DMS53 (cell line): ENCODE measurements around the gene CCDC167.

Experiments used
- DNase-seq: peaks from one replicate; lab custom pipeline; 2025; lab: John Stamatoyannopoulos, UW

Gene CCDC167

GRCh38 chr6:37489697-37490336, 9.9 kb downstream of the CCDC167 start:
- DNase-seq: no peak

DNA sequence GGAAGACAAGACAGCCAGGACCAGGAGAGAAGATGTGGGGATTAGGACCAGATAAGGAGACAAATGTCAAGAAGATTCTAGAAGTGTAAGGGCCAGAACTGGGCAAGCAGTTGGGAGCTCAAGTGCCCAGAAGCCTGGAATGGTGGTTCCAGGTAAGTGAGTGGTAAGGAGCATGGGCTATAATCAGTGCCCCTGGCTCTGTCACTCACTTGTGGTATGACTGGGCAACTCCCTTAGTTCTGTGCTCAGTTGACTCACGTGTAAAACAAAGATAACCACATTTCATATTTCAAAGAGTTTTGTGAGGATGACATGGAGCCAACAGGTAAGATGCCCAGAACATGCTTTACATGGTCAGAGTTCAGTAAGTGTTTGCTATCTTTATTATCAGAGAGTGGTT, 11.2 kb downstream of the CCDC167 start:
- DNase-seq: no peak

DNA sequence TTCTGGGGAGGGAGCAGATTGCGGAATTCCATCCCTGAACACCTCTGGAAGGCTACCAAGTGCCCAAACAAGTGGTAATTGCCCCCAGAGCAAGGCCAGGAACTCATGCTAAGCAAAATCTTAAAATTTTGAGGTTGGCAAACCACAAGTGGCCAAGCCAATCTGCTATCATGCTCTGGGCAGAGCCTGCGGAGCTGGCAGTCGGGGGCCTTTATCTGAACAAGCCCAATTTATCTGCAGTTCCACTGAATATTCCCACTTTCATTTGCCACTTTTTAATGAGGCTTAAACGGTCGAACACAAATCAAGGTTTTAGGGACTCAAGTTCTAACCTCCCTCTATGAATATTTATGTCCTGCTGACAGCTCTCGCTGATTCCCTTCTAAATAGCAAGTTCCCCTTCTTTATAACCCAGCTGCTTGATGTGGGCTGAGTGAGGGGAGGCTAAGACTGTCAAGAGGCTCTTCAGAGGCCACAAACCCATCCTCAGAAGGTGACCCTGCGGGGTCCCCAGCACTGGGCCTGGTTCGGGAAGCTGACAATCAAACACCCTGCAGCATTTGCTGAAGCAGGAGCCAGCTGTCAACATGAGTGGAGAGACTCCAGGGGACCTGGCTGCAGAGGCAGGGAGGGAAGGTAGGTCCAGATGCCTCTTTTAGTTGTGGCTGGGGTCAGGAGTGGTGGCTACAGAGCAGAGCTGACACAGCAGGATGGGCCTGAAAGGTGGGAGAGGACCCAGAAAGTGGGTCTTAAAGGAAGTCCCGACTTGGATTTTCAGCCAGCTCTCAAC, 11.9 kb downstream of the CCDC167 start:
- DNase-seq: no peak

DNA sequence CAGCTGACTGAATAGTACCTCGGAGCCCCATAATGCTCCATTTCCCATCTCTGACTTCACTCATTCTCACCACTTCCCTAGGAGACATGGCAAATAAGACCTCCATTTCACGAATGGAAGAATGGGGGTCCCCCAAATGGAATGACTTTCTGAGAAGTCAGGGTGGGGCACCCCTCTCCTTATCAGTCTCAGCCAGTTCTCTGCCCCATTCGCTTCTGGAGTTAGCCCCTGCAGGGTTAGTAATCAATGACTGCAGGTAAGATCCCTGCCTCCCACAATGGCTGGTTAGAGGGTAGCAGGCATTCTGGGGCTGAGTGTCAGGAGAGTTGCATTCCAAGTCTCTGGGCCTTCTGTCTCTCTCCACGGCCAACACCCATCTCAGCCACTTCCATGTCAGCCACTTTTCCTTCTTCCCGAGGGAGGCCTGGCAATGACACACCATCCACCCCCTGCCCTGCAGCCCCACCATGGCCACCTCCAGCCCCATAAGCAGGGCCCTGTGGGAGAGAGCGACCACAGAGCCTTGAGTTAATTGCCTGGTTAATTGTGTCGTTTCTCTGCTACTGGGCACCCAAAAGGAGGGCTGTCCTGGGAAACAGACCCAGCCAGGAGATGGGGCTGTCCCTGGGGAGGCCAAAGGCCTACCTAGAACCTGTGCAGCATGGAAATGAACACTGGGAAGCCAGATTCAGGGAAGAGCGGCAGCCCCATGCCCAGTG, 13.4 kb downstream of the CCDC167 start:
- DNase-seq: no peak

DNA sequence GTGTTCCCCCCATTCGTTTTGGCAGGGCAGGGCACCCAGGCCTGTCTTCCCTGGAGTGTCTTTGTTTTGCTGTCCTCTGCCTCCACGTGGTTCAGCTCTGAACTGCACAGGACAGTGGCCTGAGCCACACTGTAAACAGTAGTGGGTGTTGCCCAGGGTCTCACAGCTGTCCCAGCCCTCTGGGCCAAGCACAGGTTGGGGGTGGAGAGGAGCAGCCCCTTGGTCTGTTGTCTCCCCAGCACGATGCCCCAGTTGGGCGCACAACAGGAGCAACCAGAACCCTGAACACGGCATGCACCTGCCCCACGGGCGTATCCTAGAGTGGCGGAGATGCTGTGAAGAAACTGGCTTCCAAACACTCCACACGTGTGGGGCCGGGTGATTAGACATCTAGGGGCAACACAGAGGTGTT, 14.4 kb downstream of the CCDC167 start:
- DNase-seq: peak; percentile 26

GRCh38 chr6:37484786-37485170, 14.9 kb downstream of the CCDC167 start:
- no peak for DNase-seq

GRCh38 chr6:37483917-37484785, 15.5 kb downstream of the CCDC167 start:
- peak; percentile 56 for DNase-seq

DNA sequence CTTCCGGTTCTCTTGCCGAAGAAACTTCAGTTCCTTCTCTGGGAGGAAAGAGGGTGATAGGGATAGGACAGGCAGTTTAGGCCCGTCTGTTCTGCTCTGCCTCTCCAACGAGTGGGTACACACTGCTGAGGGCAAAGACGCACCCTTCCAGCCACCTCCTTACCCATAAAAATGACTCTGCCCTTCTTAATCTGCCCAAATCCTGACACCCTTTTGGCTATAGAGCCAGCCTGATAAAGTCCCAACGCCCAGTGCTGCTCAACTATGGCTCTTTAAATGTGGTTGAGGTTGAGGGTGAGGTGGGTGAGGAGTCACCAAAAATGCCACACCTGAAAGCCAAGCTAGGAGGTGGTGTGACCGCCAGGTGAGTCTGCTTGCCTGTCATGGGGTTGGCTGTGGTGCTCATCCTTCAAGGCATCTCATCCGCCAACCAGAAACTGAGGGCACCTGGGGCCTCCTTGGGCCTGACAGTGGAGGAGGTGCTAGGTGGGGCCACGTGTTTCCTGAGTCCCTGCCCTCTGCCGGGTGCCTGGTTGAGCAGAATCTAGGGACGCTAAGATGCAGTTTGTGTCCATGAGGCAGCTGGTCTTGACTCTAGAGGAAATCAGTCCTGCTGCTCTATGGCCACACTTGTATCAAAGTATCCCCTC, 16.3 kb downstream of the CCDC167 start:
- DNase-seq: no peak

DNA sequence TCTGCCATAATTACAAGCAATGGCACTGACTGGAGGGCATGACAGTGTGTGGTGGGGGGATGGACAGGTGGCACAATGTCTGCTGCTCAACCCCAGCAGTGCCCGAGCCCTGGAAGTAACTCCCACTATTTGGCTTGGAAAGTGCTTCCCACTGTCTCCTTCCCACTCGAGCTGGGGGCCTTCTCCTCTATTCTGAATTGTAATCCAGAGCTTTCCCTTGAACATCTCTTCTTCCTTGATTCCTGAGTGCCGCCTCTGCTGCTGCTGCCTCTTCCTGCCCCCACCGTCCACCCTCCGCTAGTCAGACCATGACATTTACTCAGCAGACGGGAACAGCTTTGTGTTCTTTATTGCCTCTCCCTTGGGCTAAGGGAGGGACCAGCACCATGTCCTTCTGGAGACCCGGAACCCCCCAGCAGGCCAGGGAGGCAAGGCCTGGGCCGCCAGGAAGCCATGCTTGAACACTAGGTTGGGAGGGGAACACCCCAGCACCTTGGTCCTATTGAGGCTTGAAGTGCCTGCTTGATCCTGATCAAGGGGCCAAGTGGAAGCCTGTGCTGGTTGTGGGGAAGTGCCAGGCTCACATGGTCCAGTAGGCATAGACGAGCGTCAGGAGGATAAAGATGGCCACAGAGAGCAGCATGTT, 17.0 kb downstream of the CCDC167 start:
- no peak for DNase-seq

GRCh38 chr6:37481711-37482605, 17.7 kb downstream of the CCDC167 start:
- no peak for DNase-seq

- no peak for DNase-seq
Observed at GRCh38 chr6:37480951-37481534, 18.6 kb downstream of the CCDC167 start.

- no peak for DNase-seq
Observed at GRCh38 chr6:37480118-37480736, 19.5 kb downstream of the CCDC167 start.

- no peak for DNase-seq
Observed at GRCh38 chr6:37479266-37479854, 20.3 kb downstream of the CCDC167 start.

DNA sequence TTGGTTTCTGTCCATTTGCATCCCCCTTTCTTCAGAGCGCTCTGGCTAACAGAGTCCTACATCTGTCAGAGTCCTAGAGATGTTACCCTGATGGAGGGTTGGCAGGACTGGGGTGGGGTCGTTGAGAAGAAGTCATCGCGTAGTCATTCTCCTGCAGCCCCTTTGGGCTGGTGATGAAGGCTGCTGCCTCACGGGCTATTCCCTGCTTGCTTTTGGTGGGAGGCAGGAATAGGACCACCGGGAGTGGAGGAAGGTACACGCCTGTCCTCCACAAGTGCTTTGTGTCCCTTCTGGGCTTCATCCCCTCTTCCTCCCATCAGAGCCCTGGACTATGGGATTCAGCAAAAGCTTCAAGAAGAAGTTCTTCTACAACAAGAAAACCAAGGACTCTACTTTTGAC, 20.9 kb downstream of the CCDC167 start:
- no peak for DNase-seq

DNA sequence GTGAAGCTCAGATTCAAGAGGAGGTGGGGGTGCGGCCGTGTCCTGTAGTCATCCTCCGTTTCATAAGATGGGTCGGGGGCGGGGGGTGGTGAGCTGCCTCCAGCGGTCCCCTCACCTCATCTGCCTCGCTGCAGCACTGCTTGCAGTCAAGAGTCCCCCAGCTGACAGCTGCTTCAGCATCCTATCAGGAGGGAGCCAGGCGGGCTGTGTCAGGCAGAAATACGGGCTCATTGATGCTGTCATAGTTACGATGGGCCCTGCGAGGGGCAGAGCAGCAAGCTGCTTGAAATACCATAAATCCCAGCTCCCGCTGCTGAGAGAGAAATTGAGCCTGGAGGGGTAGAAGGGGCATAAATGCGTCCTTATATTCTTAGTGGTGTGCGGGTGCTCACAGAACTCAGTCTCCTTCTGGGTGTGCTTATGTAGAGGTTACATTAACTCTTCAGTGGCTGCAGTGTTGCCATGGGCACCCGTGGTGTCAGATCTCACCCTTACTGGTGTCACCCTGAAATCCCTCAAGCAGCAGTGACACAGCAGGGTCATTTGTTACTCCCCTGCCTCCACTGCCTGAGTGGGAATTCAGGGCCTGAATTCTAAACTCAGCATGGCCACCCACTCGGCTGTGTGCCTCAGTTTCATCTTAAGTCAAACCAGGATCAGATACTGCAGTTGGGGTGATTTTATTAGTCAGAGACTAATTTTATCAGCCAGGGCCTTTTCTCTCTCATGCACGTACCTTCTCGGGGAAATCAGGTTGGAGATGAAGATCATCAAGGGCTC, 21.8 kb downstream of the CCDC167 start:
- no peak for DNase-seq

DNA sequence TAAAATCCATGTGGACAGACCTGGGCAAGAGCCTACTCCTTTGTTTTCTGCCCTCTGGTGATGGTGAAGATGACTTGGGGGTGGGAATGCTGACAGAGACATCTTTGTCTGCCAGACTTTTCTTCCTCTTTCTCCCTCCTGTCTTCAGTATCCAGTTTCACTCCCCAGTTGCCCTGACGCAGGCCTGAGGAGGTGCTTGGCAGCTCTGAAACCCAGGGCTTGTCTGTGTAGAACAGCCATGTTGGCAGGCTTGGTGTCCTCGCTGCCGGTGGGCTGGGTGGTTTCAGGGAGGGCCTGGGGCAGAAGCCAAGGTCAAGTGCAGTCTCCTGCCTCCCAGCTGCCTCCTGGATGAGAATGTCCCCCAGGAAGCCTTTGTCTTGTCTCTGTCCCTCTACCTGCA, 22.5 kb downstream of the CCDC167 start:
- no peak for DNase-seq

GRCh38 chr6:37474316-37474715, 25.4 kb downstream of the CCDC167 start:
- no peak for DNase-seq
